Breast epithelium (tissue), 3 donors: ENCODE data around the gene CEP170.

ENCODE experiments used
- CTCF ChIP-seq, 3 donors: fragments of 450-650 bp; IDR thresholded peaks; one replicate each; pipeline ENCODE4 v1.5.1; 2016 to 2017; ENCODE audit warnings: antibody characterized with exemption in 3 of 3, mild to moderate bottlenecking in 3 of 3, moderate library complexity in 3 of 3
- POLR2A ChIP-seq: fragments of 450-650 bp; IDR thresholded peaks from one replicate; pipeline ENCODE4 v1.6.1; 2016; ENCODE audit warnings: antibody characterized with exemption, mild to moderate bottlenecking, moderate library complexity
- POLR2AphosphoS5 ChIP-seq, 3 donors: sonication (generic); formaldehyde crosslinking; IDR thresholded peaks; one replicate each; pipeline ENCODE4 v1.6.1; 2017; ENCODE audit warnings: antibody characterized with exemption in 3 of 3

GRCh38 chr1:243273945-243274344, 18.9 kb upstream of the CEP170 start:
- TF ChIP-seq POLR2AphosphoS5 (IDR thresholded peaks at IDR 0.05), result no peak
- no peak for TF ChIP-seq CTCF (IDR thresholded peaks at IDR 0.05)
- no peak for TF ChIP-seq POLR2A
